Stimulated activated CD8-positive, alpha-beta memory T cell treated with anti-CD3 and anti-CD28 coated beads, Interleukin-15, amount 100 ng/mL, for 48 hours (primary cell): ENCODE data around the gene OSBPL1A.

Source experiments
- DNase-seq, 2 donors: peaks; one replicate each; pipeline ENCODE4 v3.0.0-alpha.2; 2020; ENCODE audit warnings: low read depth in 2 of 2

OSBPL1A gene

GRCh38 chr18:24267878-24268277 is 129.7 kb downstream of the OSBPL1A start:
- DNase-seq, result no peak

GRCh38 chr18:24266131-24266530 is 131.5 kb downstream of the OSBPL1A start:
- no peak for DNase-seq

- DNase-seq, result no peak
Measured at GRCh38 chr18:24265502-24266064, 132.0 kb downstream of the OSBPL1A start.

GRCh38 chr18:24263050-24263449 is 134.6 kb downstream of the OSBPL1A start:
- no peak for DNase-seq

GRCh38 chr18:24262087-24262486 is 135.5 kb downstream of the OSBPL1A start:
- DNase-seq, result no peak

GRCh38 chr18:24259869-24260641 is 137.6 kb downstream of the OSBPL1A start:
- no peak for DNase-seq

GRCh38 chr18:24254071-24254470 is 143.6 kb downstream of the OSBPL1A start:
- no peak for DNase-seq

- no peak for DNase-seq
Measured at GRCh38 chr18:24249716-24250115, 147.9 kb downstream of the OSBPL1A start.

- DNase-seq, result no peak
Measured at GRCh38 chr18:24248359-24248758, 149.3 kb downstream of the OSBPL1A start.

GRCh38 chr18:24246143-24246542 is 151.5 kb downstream of the OSBPL1A start:
- DNase-seq, result no peak

GRCh38 chr18:24244698-24245097 is 152.9 kb downstream of the OSBPL1A start:
- DNase-seq, result no peak

GRCh38 chr18:24243677-24244076 is 153.9 kb downstream of the OSBPL1A start:
- DNase-seq, result no peak

- DNase-seq, result no peak
Measured at GRCh38 chr18:24239341-24239740, 158.3 kb downstream of the OSBPL1A start.

- DNase-seq, result no peak
Measured at GRCh38 chr18:24238387-24238786, 159.2 kb downstream of the OSBPL1A start.

- no peak for DNase-seq
Measured at GRCh38 chr18:24234850-24235418, 162.7 kb downstream of the OSBPL1A start.

GRCh38 chr18:24234330-24234729 is 163.3 kb downstream of the OSBPL1A start:
- no peak for DNase-seq

- DNase-seq, result no peak
Measured at GRCh38 chr18:24232800-24233199, 164.8 kb downstream of the OSBPL1A start.

GRCh38 chr18:24231773-24232735 is 165.6 kb downstream of the OSBPL1A start:
- no peak for DNase-seq

GRCh38 chr18:24230766-24231165 is 166.9 kb downstream of the OSBPL1A start:
- no peak for DNase-seq

- DNase-seq, result no peak
Measured at GRCh38 chr18:24228667-24229041, 169.0 kb downstream of the OSBPL1A start.

GRCh38 chr18:24227977-24228666 is 169.5 kb downstream of the OSBPL1A start:
- DNase-seq, result no peak

GRCh38 chr18:24220318-24220688 is 177.3 kb downstream of the OSBPL1A start:
- DNase-seq, result no peak
